Effector memory CD8-positive, alpha-beta T cell (primary cell): ENCODE data around the gene GNAI1.
"Not testable (repeated sequence)": the region's sequence is repeated elsewhere in the genome, so short reads cannot be mapped to it uniquely, and the experiment has no call there.

Experiments used
- ATAC-seq: fragments of 150-1000 bp; cut with Tn5 transposase; replicated peaks from 2 replicates; pipeline ENCODE4 v1.10.0; 2021; ENCODE audit warnings: mild to moderate bottlenecking, moderate library complexity
- DNase-seq, 3 experiments: peaks; one replicate each; pipeline ENCODE4 v3.0.0; 2021
- H3K27ac Mint-ChIP-seq, 2 donors: one replicate each; pipeline ENCODE4 v1.8.0; 2022; ENCODE audit warnings: mild to moderate bottlenecking in 2 of 2, mixed read lengths in 2 of 2, moderate library complexity in 2 of 2
- H3K27me3 Mint-ChIP-seq, 2 donors: one replicate each; pipeline ENCODE4 v1.8.0; 2022; ENCODE audit warnings: mixed read lengths in 2 of 2
- H3K36me3 Mint-ChIP-seq: one replicate; pipeline ENCODE4 v1.8.0; 2022; ENCODE audit warnings: mild to moderate bottlenecking, moderate library complexity, mixed read lengths; ENCODE audit not compliant: insufficient read depth
- H3K4me1 Mint-ChIP-seq, 2 donors: one replicate each; pipeline ENCODE4 v1.8.0; 2022; ENCODE audit warnings: low read depth in 2 of 2, mixed read lengths in 2 of 2
- H3K4me3 Mint-ChIP-seq, 2 donors: one replicate each; pipeline ENCODE4 v1.8.0; 2022; ENCODE audit warnings: mild to moderate bottlenecking in 2 of 2, mixed read lengths in 2 of 2, moderate library complexity in 2 of 2
- H3K9me3 Mint-ChIP-seq, 2 donors: one replicate each; pipeline ENCODE4 v1.8.0; 2022; ENCODE audit warnings: mixed read lengths in 2 of 2

GNAI1 gene

GRCh38 chr7:80155374-80155773 is 20.7 kb downstream of the GNAI1 start:
- DNase-seq, result no peak
- Mint-ChIP-seq H3K36me3 (no peaks in the 10 kb centered on the region), H3K4me3 (no peak overlapping the region), H3K27ac (no peak overlapping the region), H3K4me1 (no peaks in the 10 kb centered on the region), H3K9me3 (peaks cover 3 to 31% of the 10 kb centered on the region in 2 donors), H3K27me3 (no peaks in the 10 kb centered on the region)
- ATAC-seq, result no peak

GRCh38 chr7:80157770-80158169 is 23.1 kb downstream of the GNAI1 start:
- not testable (repeated sequence) for H3K27ac Mint-ChIP-seq, DNase-seq, H3K4me1 Mint-ChIP-seq, H3K27me3 Mint-ChIP-seq, H3K4me3 Mint-ChIP-seq, H3K36me3 Mint-ChIP-seq, ATAC-seq
- H3K9me3 Mint-ChIP-seq, result peaks cover 5 to 17% of the 10 kb centered on the region in 2 donors

DNA sequence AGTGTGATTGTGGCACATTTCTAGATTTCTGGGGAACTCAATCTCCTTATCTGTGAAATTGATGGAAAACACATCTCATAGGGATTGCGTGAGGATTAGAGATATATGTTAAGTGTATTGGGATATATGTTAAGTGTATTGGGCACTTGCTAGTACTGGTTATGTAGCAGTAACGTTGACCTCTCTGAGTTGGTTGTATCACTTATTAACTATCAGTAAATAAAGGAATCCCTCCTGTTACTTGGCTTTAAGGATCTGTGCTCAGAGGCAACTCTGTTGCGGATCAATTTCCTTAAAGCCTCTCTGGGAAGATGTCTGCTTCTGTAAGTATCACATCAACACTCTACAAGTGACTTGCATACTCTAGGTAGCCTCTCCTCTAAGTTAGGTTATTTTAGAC is 25.2 kb downstream of the GNAI1 start:
- DNase-seq (no peak), ATAC-seq (no peak)
- no peak overlapping the region for H3K4me3 Mint-ChIP-seq
- no peaks in the 10 kb centered on the region for H3K36me3 Mint-ChIP-seq
- H3K27me3 Mint-ChIP-seq, result no peaks in the 10 kb centered on the region
- H3K9me3 Mint-ChIP-seq, result peaks cover 5 to 17% of the 10 kb centered on the region in 2 donors
- no peaks in the 10 kb centered on the region for H3K4me1 Mint-ChIP-seq
- H3K27ac Mint-ChIP-seq, result no peak overlapping the region

DNA sequence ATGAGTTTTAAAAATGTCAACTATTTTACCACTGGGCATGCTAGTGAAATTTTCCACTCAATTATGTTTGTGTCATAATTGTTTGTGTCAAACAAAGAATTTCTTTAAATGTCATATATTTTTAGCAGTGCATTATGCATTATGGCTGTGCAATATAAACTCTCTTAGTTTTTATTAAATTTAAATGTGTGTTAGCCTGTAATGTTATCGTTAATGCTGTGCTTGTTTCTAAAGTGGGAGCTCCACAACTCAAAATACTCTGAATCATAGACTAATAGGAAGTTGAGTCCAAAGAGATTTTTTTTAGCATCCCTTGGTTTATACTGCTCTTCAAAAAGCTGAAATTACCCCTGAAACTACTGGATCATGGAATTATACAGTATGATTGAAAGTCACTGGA is 26.8 kb downstream of the GNAI1 start:
- Mint-ChIP-seq H3K27ac (no peak overlapping the region), H3K36me3 (no peaks in the 10 kb centered on the region), H3K9me3 (peaks cover 5 to 16% of the 10 kb centered on the region in 2 donors), H3K4me1 (no peaks in the 10 kb centered on the region), H3K27me3 (no peaks in the 10 kb centered on the region), H3K4me3 (no peak overlapping the region)
- ATAC-seq, result no peak
- DNase-seq, result no peak

GRCh38 chr7:80165177-80165576 is 30.5 kb downstream of the GNAI1 start:
- no peaks in the 10 kb centered on the region for H3K27me3 Mint-ChIP-seq

GRCh38 chr7:80170445-80170844 is 35.8 kb downstream of the GNAI1 start:
- Mint-ChIP-seq H3K27me3 (no peaks in the 10 kb centered on the region), H3K4me1 (no peaks in the 10 kb centered on the region), H3K4me3 (no peak overlapping the region), H3K27ac (no peak overlapping the region), H3K9me3 (peaks cover 2 to 6% of the 10 kb centered on the region in 2 donors), H3K36me3 (no peaks in the 10 kb centered on the region)
- ATAC-seq (no peak), DNase-seq (no peak)

More at GRCh38 chr7:80165177-80165576, 30.5 kb downstream of the GNAI1 start:
- no peak overlapping the region for H3K4me3 Mint-ChIP-seq
- H3K4me1 Mint-ChIP-seq, result no peaks in the 10 kb centered on the region
- ATAC-seq (no peak), DNase-seq (no peak)
- peaks cover 1 to 3% of the 10 kb centered on the region in 2 donors for H3K9me3 Mint-ChIP-seq
- H3K36me3 Mint-ChIP-seq, result no peaks in the 10 kb centered on the region
- H3K27ac Mint-ChIP-seq, result no peak overlapping the region

- no peaks in the 10 kb centered on the region for H3K27me3 Mint-ChIP-seq
- no peaks in the 10 kb centered on the region for H3K4me1 Mint-ChIP-seq
- peaks cover 2 to 6% of the 10 kb centered on the region in 2 donors for H3K9me3 Mint-ChIP-seq
- H3K4me3 Mint-ChIP-seq, result no peak overlapping the region
- DNase-seq (no peak), ATAC-seq (no peak)
- no peaks in the 10 kb centered on the region for H3K36me3 Mint-ChIP-seq
- H3K27ac Mint-ChIP-seq, result no peak overlapping the region
These were observed 37.8 kb downstream of the GNAI1 start for GRCh38 chr7:80172387-80172786.

GRCh38 chr7:80175744-80176143 is 41.1 kb downstream of the GNAI1 start:
- H3K27me3 Mint-ChIP-seq, result no peaks in the 10 kb centered on the region
- no peak overlapping the region for H3K4me3 Mint-ChIP-seq
- H3K4me1 Mint-ChIP-seq, result no peaks in the 10 kb centered on the region
- DNase-seq (no peak), ATAC-seq (no peak)
- peaks cover 0 to 4% of the 10 kb centered on the region in 2 donors for H3K9me3 Mint-ChIP-seq
- no peak overlapping the region for H3K27ac Mint-ChIP-seq
- H3K36me3 Mint-ChIP-seq, result no peaks in the 10 kb centered on the region

DNA sequence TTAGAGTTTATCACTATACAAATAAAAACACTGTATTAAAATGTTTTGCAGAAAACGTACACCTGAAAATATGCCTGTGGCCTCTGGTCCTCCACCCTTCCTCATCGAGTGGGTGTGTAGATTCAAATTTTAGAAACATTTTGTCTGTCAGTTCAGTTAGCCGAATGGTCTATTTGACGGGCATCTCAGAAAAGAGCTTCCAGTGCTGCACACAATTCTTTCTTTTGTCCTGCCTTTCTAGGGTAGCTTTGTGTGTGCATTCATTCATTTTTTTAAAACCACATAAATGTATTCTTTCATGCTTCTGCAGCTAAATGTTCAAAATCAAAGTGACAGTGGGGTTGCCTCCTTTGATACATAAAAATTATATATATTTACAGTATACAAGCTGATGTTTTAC is 46.8 kb downstream of the GNAI1 start:
- Mint-ChIP-seq H3K27ac (no peak overlapping the region), H3K27me3 (no peaks in the 10 kb centered on the region), H3K4me3 (no peak overlapping the region), H3K9me3 (peaks cover 15 to 17% of the 10 kb centered on the region in 2 donors), H3K4me1 (no peaks in the 10 kb centered on the region), H3K36me3 (no peaks in the 10 kb centered on the region)
- DNase-seq, result no peak
- no peak for ATAC-seq

DNA sequence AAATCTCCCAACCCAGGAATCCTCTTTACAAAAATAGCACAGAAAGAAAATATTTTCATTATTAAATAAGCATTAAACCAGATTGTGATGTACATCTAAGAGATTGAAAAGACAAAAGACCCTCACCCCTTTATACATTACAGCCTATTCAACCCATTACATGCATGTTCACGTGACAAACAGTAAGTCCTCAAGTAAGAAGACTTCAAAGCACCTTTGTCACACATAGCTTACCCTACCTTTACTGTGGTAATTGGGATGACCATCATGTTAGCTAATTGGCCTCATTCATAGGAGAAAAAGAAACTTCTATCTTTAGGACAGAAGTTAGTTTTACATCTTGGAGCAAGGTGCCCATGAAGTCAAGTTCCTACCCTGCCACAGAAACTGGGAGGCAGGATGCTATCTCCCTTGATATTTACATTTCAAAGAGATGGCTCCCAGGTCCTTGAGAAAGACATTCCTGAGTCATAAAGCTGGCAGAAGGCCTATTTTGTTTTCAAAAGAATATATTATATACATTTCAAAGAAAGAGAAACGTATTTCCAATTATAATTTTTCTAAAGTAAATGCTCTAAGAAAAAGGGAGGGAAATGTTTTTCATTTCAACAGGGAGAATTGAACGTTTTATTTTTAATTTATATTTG is 48.1 kb downstream of the GNAI1 start:
- ATAC-seq, result no peak
- Mint-ChIP-seq H3K9me3 (peaks cover 15 to 23% of the 10 kb centered on the region in 2 donors), H3K27ac (no peak overlapping the region), H3K36me3 (no peaks in the 10 kb centered on the region), H3K4me3 (no peak overlapping the region), H3K27me3 (no peaks in the 10 kb centered on the region), H3K4me1 (no peaks in the 10 kb centered on the region)
- DNase-seq, result no peak

GRCh38 chr7:80183351-80183750 is 48.7 kb downstream of the GNAI1 start:
- Mint-ChIP-seq H3K4me3 (no peak overlapping the region), H3K27me3 (no peaks in the 10 kb centered on the region), H3K9me3 (peaks cover 16 to 22% of the 10 kb centered on the region in 2 donors), H3K27ac (no peak overlapping the region), H3K36me3 (no peaks in the 10 kb centered on the region), H3K4me1 (no peaks in the 10 kb centered on the region)
- ATAC-seq (no peak), DNase-seq (no peak)

DNA sequence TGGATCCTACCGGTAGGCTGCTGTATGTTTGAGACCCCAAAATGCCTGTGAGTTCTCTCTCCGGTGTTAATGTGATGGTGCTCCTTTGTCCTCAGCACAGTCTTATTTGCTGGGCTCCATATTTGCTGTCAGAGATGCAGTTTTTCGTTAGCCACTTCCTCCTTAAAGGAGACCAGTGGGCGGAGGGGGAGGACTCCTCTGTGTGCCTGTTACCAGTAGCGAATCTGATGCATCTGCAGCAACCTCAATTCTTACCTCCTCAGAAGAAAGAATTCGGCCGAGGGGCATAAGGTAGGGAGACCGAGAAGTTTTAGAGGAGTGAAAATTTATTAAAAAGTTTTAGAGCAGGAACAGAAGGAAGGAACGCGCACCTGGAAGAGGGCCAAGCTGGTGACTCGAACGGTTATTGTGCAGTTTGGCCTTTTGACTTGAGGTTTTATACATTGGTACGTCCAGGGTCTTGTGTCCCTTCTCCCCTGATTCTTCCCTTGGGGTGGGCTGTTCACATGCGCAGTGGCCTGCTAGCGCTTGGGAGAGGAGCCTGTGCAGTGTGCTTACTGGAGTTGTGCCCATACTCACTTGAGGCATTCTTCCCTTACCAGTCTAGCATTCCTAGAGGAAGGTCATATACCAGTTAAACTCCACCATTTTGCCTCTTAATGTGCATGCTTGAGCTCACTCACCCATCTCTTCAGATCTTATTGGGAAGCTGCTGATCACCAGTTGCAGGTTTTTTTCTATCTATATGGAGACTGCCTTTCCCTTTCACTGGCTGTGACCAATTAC is 49.5 kb downstream of the GNAI1 start:
- peaks cover 22 to 23% of the 10 kb centered on the region in 2 donors for H3K9me3 Mint-ChIP-seq
- H3K4me3 Mint-ChIP-seq, result no peak overlapping the region
- no peak overlapping the region for H3K27ac Mint-ChIP-seq
- ATAC-seq (no peak), DNase-seq (no peak)
- H3K27me3 Mint-ChIP-seq, result no peaks in the 10 kb centered on the region
- H3K4me1 Mint-ChIP-seq, result no peaks in the 10 kb centered on the region
- no peaks in the 10 kb centered on the region for H3K36me3 Mint-ChIP-seq

DNA sequence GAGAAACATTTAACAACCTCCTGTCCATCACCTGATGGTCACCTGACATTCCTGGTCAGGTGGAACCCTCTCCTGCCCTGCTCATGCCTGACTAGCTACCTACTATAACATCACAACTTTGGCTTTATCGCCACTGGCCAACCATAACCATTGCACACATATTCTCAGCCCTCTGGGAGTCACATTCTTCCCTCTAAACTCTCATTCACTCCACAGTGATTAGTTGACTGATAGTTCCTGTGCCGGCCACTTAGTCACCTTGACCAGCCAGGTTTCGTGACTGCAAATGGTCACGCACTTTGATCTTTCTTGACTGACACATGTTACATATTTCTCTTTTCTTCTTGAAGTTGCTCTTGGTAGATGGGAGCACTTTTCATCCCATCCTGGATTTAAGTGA is 50.1 kb downstream of the GNAI1 start:
- H3K36me3 Mint-ChIP-seq, result no peaks in the 10 kb centered on the region
- H3K9me3 Mint-ChIP-seq, result peaks cover 22 to 24% of the 10 kb centered on the region in 2 donors
- DNase-seq, result no peak
- H3K27ac Mint-ChIP-seq, result no peak overlapping the region
- H3K27me3 Mint-ChIP-seq, result no peaks in the 10 kb centered on the region
- no peaks in the 10 kb centered on the region for H3K4me1 Mint-ChIP-seq
- H3K4me3 Mint-ChIP-seq, result no peak overlapping the region
- no peak for ATAC-seq

- Mint-ChIP-seq H3K27ac (no peak overlapping the region), H3K9me3 (peaks cover 22 to 24% of the 10 kb centered on the region in 2 donors), H3K4me1 (no peaks in the 10 kb centered on the region), H3K4me3 (no peak overlapping the region), H3K36me3 (no peaks in the 10 kb centered on the region), H3K27me3 (no peaks in the 10 kb centered on the region)
- no peak for ATAC-seq
- no peak for DNase-seq
These were observed 50.9 kb downstream of the GNAI1 start for GRCh38 chr7:80185571-80185970.
